GM12873 (cell line): Measurements from ENCODE around the gene CIC.

Experiments used
- TF ChIP-seq, protein P1 (sequence below): IDR thresholded peaks from 2 replicates; pipeline ENCODE4 v1.5.1; 2012; ENCODE audit warnings: low read depth, mild to moderate bottlenecking, moderate library complexity, low read length, control low read depth; ENCODE audit not compliant: insufficient read depth; ENCODE audit errors: missing control alignments

Gene CIC

DNA sequence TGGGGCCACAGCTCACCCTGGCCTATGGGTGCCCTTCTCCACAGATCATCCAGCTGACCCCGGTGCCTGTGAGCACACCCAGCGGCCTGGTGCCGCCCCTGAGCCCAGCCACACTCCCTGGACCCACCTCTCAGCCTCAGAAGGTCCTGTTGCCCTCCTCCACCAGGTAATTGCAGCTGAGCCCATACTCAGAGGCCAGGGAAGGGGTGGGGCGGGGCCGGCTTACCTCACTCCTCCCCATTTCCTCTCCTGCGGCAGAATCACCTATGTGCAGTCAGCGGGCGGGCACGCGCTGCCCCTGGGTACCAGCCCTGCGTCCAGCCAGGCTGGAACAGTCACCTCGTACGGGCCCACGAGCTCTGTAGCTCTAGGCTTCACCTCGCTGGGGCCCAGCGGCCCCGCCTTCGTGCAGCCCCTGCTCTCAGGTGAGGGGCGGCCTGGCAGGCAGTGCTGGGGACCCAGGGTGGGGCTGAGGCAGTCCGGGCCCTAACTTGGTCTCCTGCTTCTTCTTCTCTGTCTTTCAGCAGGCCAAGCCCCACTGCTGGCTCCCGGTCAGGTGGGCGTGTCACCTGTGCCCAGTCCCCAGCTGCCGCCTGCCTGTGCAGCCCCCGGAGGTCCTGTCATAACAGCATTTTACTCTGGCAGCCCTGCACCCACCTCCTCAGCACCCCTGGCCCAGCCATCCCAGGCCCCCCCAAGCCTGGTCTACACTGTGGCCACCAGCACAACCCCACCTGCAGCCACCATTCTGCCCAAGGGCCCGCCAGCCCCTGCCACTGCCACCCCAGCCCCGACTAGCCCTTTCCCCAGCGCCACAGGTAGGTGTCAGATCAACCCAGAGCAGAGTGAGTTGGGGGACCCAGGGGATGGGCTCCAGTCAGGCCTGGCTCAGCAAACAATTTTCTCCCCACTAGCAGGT, 23.2 kb downstream of the CIC start:
- TF ChIP-seq, protein P1, sequence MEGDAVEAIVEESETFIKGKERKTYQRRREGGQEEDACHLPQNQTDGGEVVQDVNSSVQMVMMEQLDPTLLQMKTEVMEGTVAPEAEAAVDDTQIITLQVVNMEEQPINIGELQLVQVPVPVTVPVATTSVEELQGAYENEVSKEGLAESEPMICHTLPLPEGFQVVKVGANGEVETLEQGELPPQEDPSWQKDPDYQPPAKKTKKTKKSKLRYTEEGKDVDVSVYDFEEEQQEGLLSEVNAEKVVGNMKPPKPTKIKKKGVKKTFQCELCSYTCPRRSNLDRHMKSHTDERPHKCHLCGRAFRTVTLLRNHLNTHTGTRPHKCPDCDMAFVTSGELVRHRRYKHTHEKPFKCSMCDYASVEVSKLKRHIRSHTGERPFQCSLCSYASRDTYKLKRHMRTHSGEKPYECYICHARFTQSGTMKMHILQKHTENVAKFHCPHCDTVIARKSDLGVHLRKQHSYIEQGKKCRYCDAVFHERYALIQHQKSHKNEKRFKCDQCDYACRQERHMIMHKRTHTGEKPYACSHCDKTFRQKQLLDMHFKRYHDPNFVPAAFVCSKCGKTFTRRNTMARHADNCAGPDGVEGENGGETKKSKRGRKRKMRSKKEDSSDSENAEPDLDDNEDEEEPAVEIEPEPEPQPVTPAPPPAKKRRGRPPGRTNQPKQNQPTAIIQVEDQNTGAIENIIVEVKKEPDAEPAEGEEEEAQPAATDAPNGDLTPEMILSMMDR: no peak

- TF ChIP-seq, protein P1: no peak
Observed at GRCh38 chr19:42292963-42293362, 23.9 kb downstream of the CIC start.

DNA sequence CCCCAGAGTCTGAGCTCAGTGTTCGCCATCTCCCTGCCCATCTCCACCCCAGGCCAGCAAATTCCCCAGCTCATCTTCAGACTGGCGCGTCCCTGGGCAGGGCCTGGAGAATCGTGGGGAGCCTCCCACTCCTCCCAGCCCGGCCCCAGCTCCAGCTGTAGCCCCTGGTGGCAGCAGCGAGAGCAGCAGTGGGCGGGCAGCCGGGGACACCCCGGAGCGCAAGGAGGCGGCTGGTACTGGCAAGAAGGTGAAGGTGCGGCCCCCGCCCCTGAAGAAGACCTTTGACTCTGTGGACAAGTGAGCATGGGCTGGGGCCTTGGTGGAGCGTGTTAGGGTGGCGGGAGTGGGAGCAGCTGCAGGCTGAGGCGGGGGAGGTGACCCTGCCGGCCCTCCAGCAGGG, 24.5 kb downstream of the CIC start:
- TF ChIP-seq, protein P1: no peak

GRCh38 chr19:42293948-42294347, 24.9 kb downstream of the CIC start:
- TF ChIP-seq, protein P1: no peak

DNA sequence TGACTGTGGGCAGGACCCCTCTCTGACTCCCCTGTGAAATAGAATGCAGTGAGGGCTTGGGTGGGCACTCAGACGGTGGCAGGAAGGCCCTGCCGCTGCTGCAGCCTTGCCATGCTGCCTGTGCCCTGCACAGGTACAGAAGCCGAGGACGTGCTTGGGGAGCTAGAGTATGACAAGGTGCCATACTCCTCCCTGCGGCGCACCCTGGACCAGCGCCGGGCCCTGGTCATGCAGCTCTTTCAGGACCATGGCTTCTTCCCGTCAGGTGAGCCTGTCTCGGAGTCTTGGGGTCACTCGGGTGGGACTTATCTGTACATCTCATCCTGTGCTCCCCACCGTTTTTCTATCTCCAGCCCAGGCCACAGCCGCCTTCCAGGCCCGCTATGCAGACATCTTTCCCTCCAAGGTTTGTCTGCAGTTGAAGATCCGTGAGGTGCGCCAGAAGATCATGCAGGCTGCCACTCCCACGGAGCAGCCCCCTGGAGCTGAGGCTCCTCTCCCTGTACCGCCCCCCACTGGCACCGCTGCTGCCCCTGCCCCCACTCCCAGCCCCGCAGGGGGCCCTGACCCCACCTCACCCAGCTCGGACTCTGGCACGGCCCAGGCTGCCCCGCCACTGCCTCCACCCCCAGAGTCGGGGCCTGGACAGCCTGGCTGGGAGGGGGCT, 25.6 kb downstream of the CIC start:
- TF ChIP-seq, protein P1: no peak

DNA sequence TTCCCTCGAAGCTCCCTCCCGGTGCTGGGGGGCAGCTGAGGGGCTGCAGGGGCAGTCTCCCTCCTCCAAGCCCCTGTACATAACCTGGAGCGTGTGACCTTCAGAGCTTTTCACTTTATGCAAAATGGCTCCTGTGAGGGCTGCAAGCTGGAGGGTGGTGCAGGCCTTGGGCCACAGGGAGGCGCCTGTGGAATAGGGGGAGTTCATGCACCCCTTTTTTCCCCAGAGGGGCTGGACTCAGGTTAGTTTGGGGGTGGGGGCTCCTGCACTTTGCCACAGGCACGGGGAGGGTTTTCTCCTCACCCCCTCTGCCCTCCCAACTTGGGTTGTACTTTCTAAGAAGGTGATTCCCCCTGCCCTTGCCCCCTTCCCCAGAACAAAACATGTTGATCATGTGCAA, 26.3 kb downstream of the CIC start:
- TF ChIP-seq, protein P1: no peak

DNA sequence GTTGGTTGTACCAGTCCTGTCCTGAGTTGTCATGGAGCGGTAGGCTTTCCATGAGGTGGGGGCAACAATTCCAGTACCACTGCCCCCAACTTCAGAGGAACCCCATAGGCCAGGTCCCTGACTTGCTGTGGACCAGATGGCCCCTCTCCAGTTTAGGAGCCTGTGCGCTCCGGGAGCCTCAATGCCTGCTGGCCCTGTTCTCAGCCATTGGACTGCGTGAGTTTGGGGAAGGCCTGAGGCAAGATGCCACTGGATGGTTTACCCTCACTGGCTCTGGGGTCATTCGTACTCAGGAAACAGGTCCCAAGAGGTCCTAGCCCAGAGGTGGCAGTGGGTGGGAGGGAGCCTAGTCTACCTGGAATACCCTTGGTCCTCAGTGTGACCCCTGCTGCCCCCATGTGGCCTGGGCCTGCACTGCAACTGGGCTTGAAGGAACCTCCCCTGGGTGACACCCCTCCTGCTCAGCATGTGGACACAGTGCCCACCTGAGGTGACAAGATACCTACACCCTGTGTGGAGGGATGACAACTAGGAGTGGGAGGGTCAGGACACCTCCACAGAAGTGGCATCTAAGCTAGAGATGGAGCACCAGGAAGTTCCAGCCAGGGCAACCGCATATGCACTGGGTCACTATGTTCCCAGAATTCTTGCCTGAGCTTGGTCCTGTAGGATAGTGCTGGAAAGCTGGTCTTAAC, 26.9 kb downstream of the CIC start:
- TF ChIP-seq, protein P1: peak; percentile 100
